MCF 10A (cell line): ENCODE results near the gene GNB1L. TPM values are rescaled to one million over a fixed set of nuclear protein-coding genes. Genes with fewer than 3 reads are reported as not detected.

Experiments used
- BruUV-seq: library from RNA; stranded (reverse); fragments of 400-500 nt; replicated peaks from 2 replicates; lab custom pipeline; 2021; lab: Mats Ljungman, UMichigan
- CTCF ChIA-PET: fragments of 300-600 bp; sonication (Branson Sonifier 250); formaldehyde crosslinking; extraction: SDS; loops from one replicate; lab custom pipeline; 2021; ENCODE audit warnings: antibody characterized with exemption, inconsistent platforms; lab: Yijun Ruan, JAX
- POLR2A ChIA-PET: fragments of 300-600, 350-650 bp; sonication (Branson Sonifier 250); formaldehyde crosslinking; extraction: SDS; loops from one replicate; lab custom pipeline; 2020; ENCODE audit warnings: antibody characterized with exemption, inconsistent platforms; lab: Yijun Ruan, JAX
- DNase-seq: peaks from one replicate; pipeline ENCODE4 v3.0.0-alpha.2; 2018; ENCODE audit not compliant: unreplicated experiment
- H3K27ac Mint-ChIP-seq: one replicate; pipeline ENCODE4 v1.8.0; 2022; ENCODE audit warnings: mild to moderate bottlenecking, low read depth, mixed read lengths; ENCODE audit not compliant: unreplicated experiment
- H3K27me3 Mint-ChIP-seq: one replicate; pipeline ENCODE4 v1.8.0; 2022; ENCODE audit warnings: mixed read lengths; ENCODE audit not compliant: insufficient read depth, unreplicated experiment
- H3K36me3 Mint-ChIP-seq: one replicate; pipeline ENCODE4 v1.8.0; 2022; ENCODE audit warnings: mild to moderate bottlenecking, moderate library complexity, mixed read lengths; ENCODE audit not compliant: insufficient read depth, unreplicated experiment
- H3K4me1 Mint-ChIP-seq: one replicate; pipeline ENCODE4 v1.8.0; 2022; ENCODE audit warnings: mixed read lengths; ENCODE audit not compliant: insufficient read depth, unreplicated experiment
- H3K4me3 Mint-ChIP-seq: one replicate; pipeline ENCODE4 v1.8.0; 2022; ENCODE audit warnings: mild to moderate bottlenecking, moderate library complexity, mixed read lengths; ENCODE audit not compliant: unreplicated experiment
- H3K9me3 Mint-ChIP-seq: one replicate; pipeline ENCODE4 v1.8.0; 2022; ENCODE audit warnings: mixed read lengths; ENCODE audit not compliant: unreplicated experiment
- intact Hi-C: fragments of 100-400 bp; cut with micrococcal nuclease; formaldehyde crosslinking; loops from 2 replicates; pipeline ENCODE4 v1.14.1; 2022
- total RNA-seq: library from RNA; stranded (reverse); gene quantifications from 2 replicates; pipeline ENCODE4 v1.2.3, GENCODE V29; 2022
- TF ChIP-seq, protein P1 (sequence below): fragments of 200-600 bp; IDR thresholded peaks from one replicate; pipeline ENCODE4 v1.8.0; 2022; ENCODE audit warnings: antibody characterized with exemption, mild to moderate bottlenecking; ENCODE audit not compliant: unreplicated experiment

GNB1L gene
- total RNA-seq, 1 experiment from 2014 or later = 4.3 TPM

DNA sequence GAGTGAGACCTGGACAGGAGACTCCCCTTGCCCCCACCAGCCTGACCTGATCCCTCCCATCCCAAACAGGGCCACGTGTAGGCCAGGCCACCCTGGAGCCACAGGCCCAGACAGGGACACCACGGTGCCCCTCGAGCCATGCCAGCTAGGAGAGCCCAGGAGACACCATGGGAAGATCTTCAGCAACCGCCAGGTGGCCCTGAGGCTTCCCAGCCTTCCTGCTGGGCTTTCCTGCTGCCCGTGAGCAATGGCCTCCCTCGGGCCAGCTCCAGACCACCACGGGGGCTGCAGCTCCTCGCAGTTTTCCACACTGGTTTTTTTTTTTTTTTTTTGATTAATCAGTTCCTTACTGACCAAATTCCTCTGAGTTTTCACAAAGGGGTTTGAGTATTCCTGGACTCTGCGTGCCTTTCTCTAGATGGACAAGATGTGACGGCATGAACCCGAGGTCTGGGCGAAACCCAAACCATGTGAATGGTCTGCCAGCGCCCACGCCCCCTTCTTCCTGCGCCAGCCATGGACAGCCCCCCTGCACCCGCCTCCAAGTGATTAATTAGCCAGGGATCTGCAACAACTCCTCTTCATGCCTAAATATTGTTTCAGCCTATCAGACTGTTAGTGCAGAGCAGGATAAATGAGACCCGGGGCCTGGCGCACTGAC is 53.2 kb downstream of the GNB1L start:
- peaks cover 27% of the 10 kb centered on the region for H3K4me1 Mint-ChIP-seq
- no peak overlapping the region for H3K4me3 Mint-ChIP-seq
- H3K9me3 Mint-ChIP-seq = no peaks in the 10 kb centered on the region
- no TSS peak for BruUV-seq
- CTCF ChIA-PET = interaction anchor here (0.7 to 1.4 kb wide), 2 partner anchors 29 to 44 kb away, joined by 3 to 5 read pairs; no protein-coding TSS in a partner anchor
- H3K36me3 Mint-ChIP-seq = peaks cover 7% of the 10 kb centered on the region
- intact Hi-C loops = no loop called here
- POLR2A ChIA-PET = interaction anchor here (0.7 kb wide), 1 partner anchor 1876 kb away, joined by 3 read pairs; no protein-coding TSS in a partner anchor
- no peak overlapping the region for H3K27ac Mint-ChIP-seq
- no peaks in the 10 kb centered on the region for H3K27me3 Mint-ChIP-seq
- no peak for DNase-seq
- TF ChIP-seq, protein P1, sequence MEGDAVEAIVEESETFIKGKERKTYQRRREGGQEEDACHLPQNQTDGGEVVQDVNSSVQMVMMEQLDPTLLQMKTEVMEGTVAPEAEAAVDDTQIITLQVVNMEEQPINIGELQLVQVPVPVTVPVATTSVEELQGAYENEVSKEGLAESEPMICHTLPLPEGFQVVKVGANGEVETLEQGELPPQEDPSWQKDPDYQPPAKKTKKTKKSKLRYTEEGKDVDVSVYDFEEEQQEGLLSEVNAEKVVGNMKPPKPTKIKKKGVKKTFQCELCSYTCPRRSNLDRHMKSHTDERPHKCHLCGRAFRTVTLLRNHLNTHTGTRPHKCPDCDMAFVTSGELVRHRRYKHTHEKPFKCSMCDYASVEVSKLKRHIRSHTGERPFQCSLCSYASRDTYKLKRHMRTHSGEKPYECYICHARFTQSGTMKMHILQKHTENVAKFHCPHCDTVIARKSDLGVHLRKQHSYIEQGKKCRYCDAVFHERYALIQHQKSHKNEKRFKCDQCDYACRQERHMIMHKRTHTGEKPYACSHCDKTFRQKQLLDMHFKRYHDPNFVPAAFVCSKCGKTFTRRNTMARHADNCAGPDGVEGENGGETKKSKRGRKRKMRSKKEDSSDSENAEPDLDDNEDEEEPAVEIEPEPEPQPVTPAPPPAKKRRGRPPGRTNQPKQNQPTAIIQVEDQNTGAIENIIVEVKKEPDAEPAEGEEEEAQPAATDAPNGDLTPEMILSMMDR = no peak

DNA sequence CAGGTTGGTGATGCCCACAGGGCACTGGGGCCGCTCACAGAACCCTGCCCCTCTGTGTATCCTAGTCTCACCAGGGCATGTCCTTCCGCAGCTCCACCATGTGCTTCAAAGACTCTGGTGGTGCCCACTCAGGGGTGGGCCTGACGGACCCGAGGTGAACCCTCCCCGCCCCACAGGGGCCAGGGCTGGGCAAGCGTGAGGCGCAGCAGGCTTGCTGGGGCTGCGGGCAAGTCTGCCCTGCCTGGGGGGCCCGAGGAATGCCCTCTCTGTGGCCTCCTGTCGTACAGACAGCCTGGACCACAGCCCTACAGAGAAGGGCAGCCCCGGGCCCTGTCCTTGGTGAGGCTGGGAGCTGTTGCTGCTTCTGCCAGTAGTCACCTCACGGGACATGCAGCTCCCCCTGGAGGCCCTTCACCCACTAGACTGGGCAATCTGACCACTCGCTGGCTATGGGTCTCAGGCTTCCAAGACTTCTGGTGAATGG is 53.9 kb downstream of the GNB1L start:
- H3K27ac Mint-ChIP-seq = no peak overlapping the region
- DNase-seq = peak; percentile 21
- no TSS peak for BruUV-seq
- intact Hi-C loops = no loop called here
- CTCF ChIA-PET = interaction anchor here (0.7 to 1.4 kb wide), 4 partner anchors 25 to 71 kb away, joined by 3 to 5 read pairs (median 3); no protein-coding TSS in a partner anchor
- TF ChIP-seq, protein P1 = no peak
- POLR2A ChIA-PET = interaction anchor here (0.7 kb wide), 1 partner anchor 1875 kb away, joined by 3 read pairs; no protein-coding TSS in a partner anchor
- H3K4me1 Mint-ChIP-seq = peaks cover 20% of the 10 kb centered on the region
- H3K9me3 Mint-ChIP-seq = no peaks in the 10 kb centered on the region
- H3K4me3 Mint-ChIP-seq = no peak overlapping the region
- H3K36me3 Mint-ChIP-seq = peaks cover 4% of the 10 kb centered on the region
- no peaks in the 10 kb centered on the region for H3K27me3 Mint-ChIP-seq

DNA sequence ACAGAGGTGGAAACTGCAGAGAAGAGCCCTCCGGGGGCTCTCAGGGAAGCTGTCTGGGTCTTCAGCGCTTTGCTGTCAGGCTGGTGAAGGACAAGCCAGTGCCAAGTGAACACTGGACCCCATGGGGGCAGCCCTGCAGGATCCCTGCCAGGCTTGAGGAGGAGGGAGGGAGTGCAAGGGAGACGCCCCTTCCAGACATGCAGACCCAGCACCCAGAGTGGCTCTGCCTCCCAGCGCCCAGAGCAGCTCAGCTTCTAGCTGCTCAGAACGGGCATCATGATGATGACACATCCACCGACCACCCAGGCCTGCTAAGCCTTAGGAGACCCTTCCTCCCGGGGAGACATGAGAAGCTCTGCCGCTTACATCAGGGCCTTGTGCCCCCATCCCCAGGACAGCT is 54.4 kb downstream of the GNB1L start:
- no TSS peak for BruUV-seq
- CTCF ChIA-PET = interaction anchor here (0.9 to 1.4 kb wide), 3 partner anchors 24 to 70 kb away, joined by 3 to 5 read pairs (median 3); no protein-coding TSS in a partner anchor

More for the DNA sequence above, 54.4 kb downstream of the GNB1L start:
- DNase-seq = no peak
- H3K9me3 Mint-ChIP-seq = no peaks in the 10 kb centered on the region
- peaks cover 19% of the 10 kb centered on the region for H3K4me1 Mint-ChIP-seq
- TF ChIP-seq, protein P1 = no peak
- H3K27me3 Mint-ChIP-seq = no peaks in the 10 kb centered on the region
- peaks cover 4% of the 10 kb centered on the region for H3K36me3 Mint-ChIP-seq
- intact Hi-C loops = no loop called here
- POLR2A ChIA-PET = interaction anchor here (0.8 kb wide), 1 partner anchor 14 kb away, joined by 3 read pairs; no protein-coding TSS in a partner anchor
- H3K4me3 Mint-ChIP-seq = no peak overlapping the region
- H3K27ac Mint-ChIP-seq = no peak overlapping the region
